H1 (cell line): ENCODE results near the gene LAMA3. TPM values are rescaled to one million over a fixed set of nuclear protein-coding genes. Genes with fewer than 3 reads are reported as not detected.

Experiments
- CTCF ChIA-PET: fragments of 300-600 bp; sonication (Branson Sonifier 250); formaldehyde crosslinking; loops from one replicate; lab custom pipeline; 2021; ENCODE audit not compliant: partially characterized antibody; lab: Charles Lee
- POLR2A ChIA-PET: fragments of 300-600 bp; sonication (Branson Sonifier 250); formaldehyde crosslinking; loops from one replicate; lab custom pipeline; 2021; ENCODE audit warnings: inconsistent platforms; ENCODE audit not compliant: partially characterized antibody; lab: Charles Lee
- DNase-seq, 2 experiments: peaks; one replicate each; pipeline versions ENCODE4 v3.0.0 to v3.0.0-alpha.2; 2010 to 2022; ENCODE audit warnings: low spot score in 2 of 2, low read depth in 1 of 2, mixed read lengths in 1 of 2
- FAIRE-seq: peaks from 2 replicates; lab custom pipeline; 2011; peaks lifted over from hg19 to GRCh38; lab: Jason Lieb, UNC
- H2AFZ ChIP-seq: 2 replicates; pipeline ENCODE4 v1.8.1; 2012; ENCODE audit warnings: low read length, inconsistent platforms
- H2AK5ac ChIP-seq: 2 replicates; pipeline ENCODE4 v1.6.1; 2013; ENCODE audit warnings: low read depth, low read length
- H2BK120ac ChIP-seq: replicated peaks from 2 replicates; pipeline ENCODE3; 2013; ENCODE audit warnings: low read depth, low read length, inconsistent platforms
- H2BK12ac ChIP-seq: 2 replicates; pipeline ENCODE4 v1.6.1; 2013; ENCODE audit warnings: low read depth, low read length
- H2BK15ac ChIP-seq: 2 replicates; pipeline ENCODE4 v1.6.1; 2013; ENCODE audit warnings: low read length
- H2BK20ac ChIP-seq: 2 replicates; pipeline ENCODE4 v1.6.1; 2013; ENCODE audit warnings: low read length
- H2BK5ac ChIP-seq: 2 replicates; pipeline ENCODE4 v1.6.1; 2013; ENCODE audit warnings: low read depth, low read length
- H3K14ac ChIP-seq: 2 replicates; pipeline ENCODE4 v1.6.1; 2013; ENCODE audit warnings: inconsistent platforms; ENCODE audit not compliant: insufficient read length
- H3K18ac ChIP-seq: 2 replicates; pipeline ENCODE4 v1.6.1; 2013; ENCODE audit warnings: low read length; ENCODE audit errors: extremely low read depth
- H3K23ac ChIP-seq: 2 replicates; pipeline ENCODE4 v1.6.1; 2013; ENCODE audit warnings: inconsistent platforms; ENCODE audit not compliant: insufficient read length
- H3K23me2 ChIP-seq: 2 replicates; pipeline ENCODE4 v1.6.1; 2013; ENCODE audit warnings: low read depth, low read length
- H3K27ac ChIP-seq: 2 replicates; pipeline ENCODE4 v1.6.1; 2011; ENCODE audit warnings: low read depth, low read length, inconsistent platforms
- H3K27me3 ChIP-seq, 4 experiments: replicated peaks in 1 of 4; 1 replicate in 1 of 4; 2 replicates in 3 of 4; pipeline versions ENCODE4 v1.6.1 to v1.8.1; 2011 to 2013; ENCODE audit warnings: low read length in 3 of 4, mild to moderate bottlenecking in 3 of 4, inconsistent platforms in 2 of 4, mixed read lengths in 2 of 4, moderate library complexity in 1 of 4; ENCODE audit not compliant: control insufficient read depth in 3 of 4, insufficient read depth in 3 of 4; ENCODE audit errors: extremely low read depth in 1 of 4
- H3K36me3 ChIP-seq, 4 experiments: 2 replicates each; pipeline versions ENCODE4 v1.6.1 to v1.8.1; 2011 to 2013; ENCODE audit warnings: mild to moderate bottlenecking in 4 of 4, low read length in 3 of 4, moderate library complexity in 2 of 4, control low read depth in 1 of 4, inconsistent platforms in 1 of 4; ENCODE audit not compliant: insufficient read depth in 4 of 4, control insufficient read depth in 2 of 4
- H3K4ac ChIP-seq: replicated peaks from 2 replicates; pipeline ENCODE3; 2013; ENCODE audit warnings: low read length, low read depth, mixed read lengths, inconsistent platforms; ENCODE audit not compliant: insufficient read length
- H3K4me1 ChIP-seq, 4 experiments: replicated peaks in 1 of 4; 1 replicate in 1 of 4; 2 replicates in 3 of 4; pipeline versions ENCODE4 v1.6.1 to v1.8.1; 2011 to 2013; ENCODE audit warnings: low read length in 3 of 4, inconsistent platforms in 2 of 4, mixed read lengths in 1 of 4; ENCODE audit not compliant: insufficient read depth in 4 of 4, control insufficient read depth in 3 of 4
- H3K4me2 ChIP-seq, 2 experiments: 2 replicates each; pipeline versions ENCODE4 v1.6.1 to v1.8.1; 2011 to 2013; ENCODE audit warnings: low read depth in 2 of 2, low read length in 2 of 2, control low read depth in 1 of 2, inconsistent platforms in 1 of 2, mild to moderate bottlenecking in 1 of 2; ENCODE audit not compliant: insufficient read depth in 1 of 2
- H3K4me3 ChIP-seq, 4 experiments: fragments of 200-600, 300-600 bp in 1 of 4; sonication (generic), shearing (Covaris generic), sonication (Bioruptor Twin) in 1 of 4; 2 replicates each; pipeline versions ENCODE4 v1.5.1 to v1.8.1; 2011 to 2016; ENCODE audit warnings: low read length in 4 of 4, low read depth in 3 of 4, control low read depth in 2 of 4, inconsistent platforms in 2 of 4, mild to moderate bottlenecking in 2 of 4, mixed read lengths in 1 of 4, moderate library complexity in 1 of 4; ENCODE audit not compliant: insufficient read depth in 2 of 4; ENCODE audit errors: extremely low read depth in 1 of 4
- H3K56ac ChIP-seq: replicated peaks from 2 replicates; pipeline ENCODE3; 2013; ENCODE audit warnings: low read depth, mild to moderate bottlenecking, mixed read lengths, low read length, inconsistent platforms; ENCODE audit not compliant: insufficient read length
- H3K79me1 ChIP-seq: 2 replicates; pipeline ENCODE4 v1.6.1; 2013; ENCODE audit warnings: low read depth, low read length, control low read depth
- H3K79me2 ChIP-seq, 2 experiments: 2 replicates each; pipeline versions ENCODE4 v1.6.1 to v1.8.1; 2012 to 2013; ENCODE audit warnings: low read length in 2 of 2, mild to moderate bottlenecking in 2 of 2, inconsistent platforms in 1 of 2; ENCODE audit not compliant: insufficient read depth in 2 of 2, control insufficient read depth in 1 of 2
- H3K9ac ChIP-seq, 4 experiments: replicated peaks in 1 of 4; 1 replicate in 1 of 4; 2 replicates in 3 of 4; pipeline versions ENCODE4 v1.6.1 to v1.8.1; 2011 to 2013; ENCODE audit warnings: low read depth in 3 of 4, low read length in 3 of 4, control low read depth in 2 of 4, mild to moderate bottlenecking in 2 of 4, moderate library complexity in 2 of 4, inconsistent platforms in 1 of 4; ENCODE audit errors: extremely low read depth in 1 of 4
- H3K9me3 ChIP-seq, 2 experiments: 2 replicates each; pipeline versions ENCODE4 v1.6.1 to v1.8.1; 2012 to 2013; ENCODE audit warnings: mild to moderate bottlenecking in 2 of 2, moderate library complexity in 2 of 2, control low read depth in 1 of 2, inconsistent platforms in 1 of 2, low read depth in 1 of 2, low read length in 1 of 2, mixed read lengths in 1 of 2; ENCODE audit not compliant: insufficient read depth in 2 of 2
- H4K20me1 ChIP-seq, 2 experiments: replicated peaks in 1 of 2; 2 replicates each; pipeline versions ENCODE3 to v1.8.1; 2011 to 2013; ENCODE audit warnings: inconsistent platforms in 2 of 2, low read length in 2 of 2, mild to moderate bottlenecking in 1 of 2; ENCODE audit not compliant: insufficient read depth in 2 of 2, control insufficient read depth in 1 of 2
- H4K5ac ChIP-seq: 2 replicates; pipeline ENCODE4 v1.6.1; 2013; ENCODE audit warnings: low read length, low read depth, mixed read lengths, inconsistent platforms; ENCODE audit not compliant: insufficient read length
- H4K8ac ChIP-seq: 2 replicates; pipeline ENCODE4 v1.8.0; 2013; ENCODE audit warnings: mild to moderate bottlenecking, moderate library complexity, low read length, inconsistent platforms; ENCODE audit not compliant: insufficient read depth; ENCODE audit errors: extremely low read depth
- H4K91ac ChIP-seq: replicated peaks from 2 replicates; pipeline ENCODE3; 2013; ENCODE audit warnings: low read length, mixed read lengths, inconsistent platforms; ENCODE audit not compliant: insufficient read length
- CTBP2 ChIP-seq: IDR thresholded peaks from 2 replicates; pipeline ENCODE4 v1.7.0; 2011; ENCODE audit warnings: borderline replicate concordance, mild to moderate bottlenecking, moderate library complexity, mixed read lengths, low read length; ENCODE audit not compliant: insufficient read depth, insufficient read length
- HDAC6 ChIP-seq: IDR thresholded peaks from one replicate; pipeline ENCODE4 v1.7.1; 2012; ENCODE audit warnings: low read depth, mild to moderate bottlenecking, inconsistent platforms, low read length, moderate library complexity
- JUN ChIP-seq: IDR thresholded peaks from 2 replicates; pipeline ENCODE4 v1.6.1; 2011; ENCODE audit warnings: low read depth, mild to moderate bottlenecking, improper control_type of control experiment, low read length
- WGBS, 2 experiments: shearing (Covaris generic) in 1 of 2; methylation state at CpG; one replicate each; pipeline versions ENCODE4 v1.1.6 to v1.1.7; 2013 to 2015; ENCODE audit warnings: low lambda C conversion rate in 2 of 2, mixed read lengths in 2 of 2, inconsistent platforms in 1 of 2, low coverage in 1 of 2, missing lambda C conversion rate in 1 of 2; ENCODE audit not compliant: insufficient replicate concordance in 2 of 2, insufficient coverage in 1 of 2, insufficient read length in 1 of 2; ENCODE audit errors: extremely low coverage in 1 of 2, missing lambda C conversion rate in 1 of 2; 5-methylcytosine and 5-hydroxymethylcytosine counted together
- polyA plus RNA-seq, 7 experiments: library from polyadenylated mRNA; depleted of rRNA in 3 of 7; stranded (reverse) in 5 of 7; unstranded in 2 of 7; fragments of >200 nt in 5 of 7; fragments of 200-250 nt in 2 of 7; gene quantifications; 1 replicate in 5 of 7; 2 replicates in 1 of 7; 4 replicates in 1 of 7; pipeline versions ENCODE4 v1.2.1 to v1.2.3, GENCODE V29; 2011 to 2013; ENCODE audit warnings: missing spikeins in 2 of 7, mixed read lengths in 2 of 7
- total RNA-seq: library from RNA; stranded (reverse); fragmentation: NEBNext Ultra II Directional; extraction: Animal tissue kit (Norgen Biotek cat#: 25700); gene quantifications from 2 replicates; pipeline ENCODE4 v1.2.1, GENCODE V29; 2021

LAMA3 gene
- total and polyA plus RNA-seq, 2 of the 8 experiments (the other 6 are each of a cell fraction or from before 2014, with no cell fraction given): 0.76 to 5.0 TPM

DNA sequence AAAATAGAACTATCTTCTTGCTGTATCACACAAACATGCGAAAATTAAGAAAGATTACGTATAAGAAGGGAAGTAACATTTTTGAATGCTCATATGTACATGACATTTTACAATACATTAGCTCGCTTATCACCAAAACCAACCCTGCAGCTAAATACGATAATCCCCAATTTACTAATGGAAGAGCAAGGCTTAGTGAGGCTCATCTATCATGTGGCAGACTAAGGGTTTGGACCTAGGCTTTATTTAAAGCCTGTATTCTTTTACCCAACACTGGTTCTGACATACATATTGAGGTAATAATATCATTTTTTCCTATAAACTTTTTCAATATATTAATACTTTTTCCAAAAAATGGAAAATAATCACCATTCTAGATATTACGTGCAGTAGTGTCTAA is 208.5 kb downstream of the LAMA3 start:
- DNase-seq (no peak), FAIRE-seq (no peak)
- Histone ChIP-seq H3K4me1 (peaks cover 0 to 4% (median 0%) of the 10 kb centered on the region in 4 experiments; a peak in 1 of 7 replicates), H3K79me2 (no peaks in the 10 kb centered on the region), H2BK5ac (no peak overlapping the region), H3K79me1 (no peaks in the 10 kb centered on the region), H3K27me3 (no peaks in the 10 kb centered on the region), H2AFZ (no peak overlapping the region), H3K56ac (no peak overlapping the region), H2AK5ac (no peak overlapping the region), H3K27ac (no peak overlapping the region), H2BK20ac (no peak overlapping the region), H2BK120ac (no peak overlapping the region), H3K18ac (no peak overlapping the region), H4K5ac (no peak overlapping the region), H2BK15ac (no peak overlapping the region), H3K23ac (no peak overlapping the region), H2BK12ac (no peak overlapping the region), H3K14ac (no peak overlapping the region), H3K4me3 (no peak overlapping the region), H4K91ac (no peak overlapping the region), H3K4ac (no peak overlapping the region), H3K4me2 (no peak overlapping the region), H3K9me3 (no peaks in the 10 kb centered on the region), H3K36me3 (no peaks in the 10 kb centered on the region), H3K9ac (no peak overlapping the region), H3K23me2 (no peaks in the 10 kb centered on the region), H4K20me1 (no peaks in the 10 kb centered on the region), H4K8ac (no peak overlapping the region)
- WGBS, 2 experiments: 75% methylated on average over 5 of the region's 5 CpGs; no CpG with 5 or more reads in 1 of the 2 experiments
- CTCF ChIA-PET: interaction anchor here (1.0 kb wide), 1 partner anchor 18 kb away, joined by 3 read pairs; no protein-coding TSS in a partner anchor
- TF ChIP-seq JUN (no peak), HDAC6 (no peak), CTBP2 (no peak)
- POLR2A ChIA-PET: interaction anchor here (0.6 kb wide), 1 partner anchor 279 kb away, joined by 3 read pairs; no protein-coding TSS in a partner anchor
